Brain pericyte (primary cell): Measurements from ENCODE around the gene ERVMER34-1.
A peak's percentile ranks its signal among the peaks of the same experiment; 100 is the strongest.

Source experiments
- DNase-seq: peaks from one replicate; pipeline ENCODE4 v3.0.0-alpha.2; 2012; ENCODE audit warnings: low read depth, low spot score

The ERVMER34-1 gene

GRCh38 chr4:52721968-52722815 is 29.0 kb downstream of the ERVMER34-1 start:
- DNase-seq = peak; percentile 93

GRCh38 chr4:52718123-52718522 is 33.1 kb downstream of the ERVMER34-1 start:
- DNase-seq = no peak

- DNase-seq = no peak
These were observed 34.7 kb downstream of the ERVMER34-1 start for GRCh38 chr4:52716364-52717151.

- no peak for DNase-seq
These were observed 35.3 kb downstream of the ERVMER34-1 start for GRCh38 chr4:52715914-52716313.

GRCh38 chr4:52715255-52715897 is 35.8 kb downstream of the ERVMER34-1 start:
- DNase-seq = no peak

- DNase-seq = no peak
These were observed 36.5 kb downstream of the ERVMER34-1 start for GRCh38 chr4:52714597-52715254.

- no peak for DNase-seq
These were observed 37.7 kb downstream of the ERVMER34-1 start for GRCh38 chr4:52713456-52713937.

GRCh38 chr4:52712251-52713130 is 38.7 kb downstream of the ERVMER34-1 start:
- DNase-seq = peak; percentile 87

GRCh38 chr4:52711834-52712250 is 39.4 kb downstream of the ERVMER34-1 start:
- no peak for DNase-seq

- DNase-seq = no peak
These were observed 40.0 kb downstream of the ERVMER34-1 start for GRCh38 chr4:52711272-52711671.

- DNase-seq = no peak
These were observed 42.1 kb downstream of the ERVMER34-1 start for GRCh38 chr4:52709155-52709554.

- no peak for DNase-seq
These were observed 46.6 kb downstream of the ERVMER34-1 start for GRCh38 chr4:52704661-52705060.

- no peak for DNase-seq
These were observed 47.1 kb downstream of the ERVMER34-1 start for GRCh38 chr4:52704133-52704532.

- no peak for DNase-seq
These were observed 50.0 kb downstream of the ERVMER34-1 start for GRCh38 chr4:52701207-52701606.

- DNase-seq = no peak
These were observed 56.3 kb downstream of the ERVMER34-1 start for GRCh38 chr4:52694936-52695335.

- no peak for DNase-seq
These were observed 57.7 kb downstream of the ERVMER34-1 start for GRCh38 chr4:52693492-52693891.
